Epithelial cell of proximal tubule (primary cell): Measurements from ENCODE around the gene XAF1. TPM values are rescaled to one million over a fixed set of nuclear protein-coding genes. Genes with fewer than 3 reads are reported as not detected.
"Not testable (repeated sequence)": the region's sequence is repeated elsewhere in the genome, so short reads cannot be mapped to it uniquely, and the experiment has no call there.

Experiments used
- DNase-seq: peaks from one replicate; pipeline ENCODE4 v3.0.0-alpha.2; 2011; ENCODE audit warnings: low read depth
- H3K4me3 ChIP-seq: 2 replicates; pipeline ENCODE4 v1.5.1; 2011; ENCODE audit warnings: low read depth, mild to moderate bottlenecking, low read length
- total RNA-seq: library from RNA; depleted of rRNA; stranded (reverse); fragments of >200 nt; gene quantifications from 2 replicates; pipeline ENCODE4 v1.2.3, GENCODE V29; 2015
- TF ChIP-seq, protein P1 (sequence below): conservative IDR thresholded peaks from 2 replicates; pipeline ENCODE4 v1.5.1; 2012; ENCODE audit warnings: low read depth, mild to moderate bottlenecking, low read length

XAF1 gene
- total RNA-seq, 1 donor from 2014 or later = 0.06 TPM

DNA sequence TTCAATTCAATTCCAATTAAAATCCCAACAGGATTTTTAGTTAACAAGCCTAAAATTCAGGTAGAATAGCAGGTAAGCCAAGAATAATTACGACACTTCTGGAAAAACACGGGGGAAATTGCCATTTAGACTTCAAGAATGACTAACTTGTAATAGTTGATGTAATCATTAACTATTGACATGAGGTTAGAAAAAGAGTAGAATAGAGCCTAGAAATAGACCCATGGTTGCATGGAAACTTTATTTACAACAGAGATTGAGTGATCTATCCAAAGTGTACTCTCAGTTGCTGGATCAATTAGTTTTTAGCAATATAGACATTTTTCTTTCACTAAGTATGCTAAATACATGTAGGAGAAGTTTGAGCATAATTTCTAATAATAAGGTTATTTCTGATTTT lies 39.1 kb upstream of the XAF1 start:
- TF ChIP-seq, protein P1, sequence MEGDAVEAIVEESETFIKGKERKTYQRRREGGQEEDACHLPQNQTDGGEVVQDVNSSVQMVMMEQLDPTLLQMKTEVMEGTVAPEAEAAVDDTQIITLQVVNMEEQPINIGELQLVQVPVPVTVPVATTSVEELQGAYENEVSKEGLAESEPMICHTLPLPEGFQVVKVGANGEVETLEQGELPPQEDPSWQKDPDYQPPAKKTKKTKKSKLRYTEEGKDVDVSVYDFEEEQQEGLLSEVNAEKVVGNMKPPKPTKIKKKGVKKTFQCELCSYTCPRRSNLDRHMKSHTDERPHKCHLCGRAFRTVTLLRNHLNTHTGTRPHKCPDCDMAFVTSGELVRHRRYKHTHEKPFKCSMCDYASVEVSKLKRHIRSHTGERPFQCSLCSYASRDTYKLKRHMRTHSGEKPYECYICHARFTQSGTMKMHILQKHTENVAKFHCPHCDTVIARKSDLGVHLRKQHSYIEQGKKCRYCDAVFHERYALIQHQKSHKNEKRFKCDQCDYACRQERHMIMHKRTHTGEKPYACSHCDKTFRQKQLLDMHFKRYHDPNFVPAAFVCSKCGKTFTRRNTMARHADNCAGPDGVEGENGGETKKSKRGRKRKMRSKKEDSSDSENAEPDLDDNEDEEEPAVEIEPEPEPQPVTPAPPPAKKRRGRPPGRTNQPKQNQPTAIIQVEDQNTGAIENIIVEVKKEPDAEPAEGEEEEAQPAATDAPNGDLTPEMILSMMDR = no peak
- H3K4me3 ChIP-seq = no peak overlapping the region
- DNase-seq = no peak

DNA sequence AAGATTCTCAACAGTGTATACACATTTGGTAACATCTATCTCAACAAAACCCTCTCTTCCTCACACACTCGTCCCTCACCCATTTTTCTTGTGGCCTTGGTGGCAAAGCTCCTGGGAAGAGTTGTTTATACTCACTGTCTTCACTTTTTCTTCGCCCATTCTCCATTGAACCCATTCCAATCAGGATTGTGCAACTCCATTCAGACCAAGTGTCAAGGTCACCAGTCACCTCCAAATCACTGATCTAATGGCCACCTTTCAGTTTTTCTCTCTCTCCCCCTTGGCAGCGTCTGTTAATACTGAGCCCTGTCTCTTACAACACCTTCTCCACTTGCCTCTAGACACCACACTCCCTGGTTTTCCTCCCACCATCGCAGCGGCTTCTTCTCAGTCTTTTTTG lies 34.1 kb upstream of the XAF1 start:
- no peak for DNase-seq
- TF ChIP-seq, protein P1 = no peak
- H3K4me3 ChIP-seq = no peak overlapping the region

DNA sequence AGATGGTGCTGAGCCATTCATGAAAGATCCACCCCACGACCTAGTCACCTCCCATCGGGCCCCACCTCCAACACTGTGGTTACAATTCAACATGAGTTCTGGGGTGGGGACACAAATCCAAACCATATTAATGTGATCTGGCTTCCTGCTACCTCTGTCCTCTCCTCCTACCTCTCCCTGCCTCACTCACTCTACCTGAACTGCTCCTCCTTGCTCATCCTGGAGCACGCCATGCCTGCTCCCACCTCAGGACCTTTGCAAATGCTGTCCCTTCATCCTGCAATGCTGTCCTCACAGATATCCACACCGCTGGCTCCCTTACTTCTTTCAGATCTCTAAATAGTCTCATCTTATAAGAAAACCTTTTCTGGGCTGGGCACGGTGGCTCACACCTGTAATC lies 31.8 kb upstream of the XAF1 start:
- TF ChIP-seq, protein P1 = no peak
- no peak overlapping the region for H3K4me3 ChIP-seq

DNA sequence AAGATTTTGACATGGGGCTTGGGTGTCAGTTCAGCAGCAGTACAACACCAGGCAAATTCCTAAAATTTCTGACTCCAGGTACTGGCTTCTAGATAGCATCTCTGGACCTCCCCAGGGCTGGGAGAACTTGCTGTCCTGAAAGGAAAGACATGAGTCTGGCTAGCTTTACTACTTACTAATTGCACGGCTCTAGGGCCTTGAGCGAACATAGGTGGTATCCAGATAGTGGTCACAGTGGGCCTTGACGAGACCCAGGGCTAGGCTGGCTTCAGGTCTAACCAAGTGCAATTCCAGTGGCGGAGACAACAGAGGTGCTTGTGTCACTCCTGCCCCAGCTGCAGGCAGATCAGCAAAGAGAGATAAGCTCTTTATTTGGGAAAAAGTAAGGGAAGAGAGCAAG lies 26.3 kb upstream of the XAF1 start:
- no peak overlapping the region for H3K4me3 ChIP-seq
- TF ChIP-seq, protein P1 = no peak

More for the DNA sequence above, 31.8 kb upstream of the XAF1 start:
- DNase-seq = no peak

DNA sequence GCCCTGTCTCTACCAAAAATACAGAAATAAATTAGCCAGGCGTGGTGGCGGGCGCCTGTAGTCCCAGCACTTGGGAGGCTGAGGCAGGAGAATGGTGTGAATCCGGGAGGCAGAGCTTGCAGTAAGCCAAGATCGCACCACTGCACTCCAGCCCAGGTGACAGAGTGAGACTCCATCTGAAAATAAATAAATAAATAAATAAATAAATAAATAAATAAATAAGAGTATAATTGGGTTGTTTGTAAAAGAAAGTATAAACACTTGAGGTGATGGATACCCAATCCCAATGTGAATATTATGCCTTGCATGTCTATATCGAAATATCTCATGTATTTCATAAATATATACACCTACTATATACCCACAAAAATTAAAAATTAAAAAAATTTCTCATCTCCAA lies 9.2 kb upstream of the XAF1 start:
- not testable (repeated sequence) for H3K4me3 ChIP-seq, DNase-seq

More for the DNA sequence above, 26.3 kb upstream of the XAF1 start:
- DNase-seq = no peak

DNA sequence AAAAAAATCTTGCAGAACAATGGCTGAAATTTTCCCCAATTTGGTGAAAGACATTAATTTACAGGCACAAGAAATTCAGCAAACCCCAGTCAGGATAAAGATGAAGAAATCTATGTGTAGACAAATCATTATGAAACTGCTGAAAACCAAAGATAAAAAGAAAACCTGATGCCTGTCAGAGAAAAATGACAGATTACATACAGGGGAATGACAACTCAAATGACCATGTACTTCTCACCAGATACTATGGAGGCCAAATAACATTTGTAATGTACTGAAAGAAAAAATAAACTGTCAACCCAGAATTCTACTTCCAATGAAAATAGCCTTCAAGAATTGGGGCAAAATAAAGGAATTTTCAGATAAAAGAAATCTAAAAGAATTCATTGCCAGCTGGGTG lies 7.2 kb upstream of the XAF1 start:
- DNase-seq = no peak
- TF ChIP-seq, protein P1 = no peak
- H3K4me3 ChIP-seq = no peak overlapping the region

DNA sequence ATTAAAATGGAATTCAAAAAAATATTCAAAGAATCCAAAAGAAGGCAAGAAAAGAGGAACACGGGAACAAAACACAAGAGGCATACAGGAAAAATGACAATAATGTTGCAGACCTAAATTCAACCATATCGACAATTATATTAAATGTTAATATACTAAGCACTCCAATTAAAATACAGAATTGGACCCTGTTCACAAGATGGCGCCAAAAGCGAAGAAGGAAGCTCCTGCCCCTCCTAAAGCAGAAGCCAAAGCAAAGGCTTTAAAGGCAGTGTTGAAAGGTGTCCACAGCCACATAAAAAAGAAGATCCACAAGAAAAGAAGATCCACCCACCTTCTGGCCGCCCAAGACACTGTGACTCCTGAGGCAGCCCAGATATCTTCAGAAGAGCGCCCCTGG lies 6.3 kb upstream of the XAF1 start:
- H3K4me3 ChIP-seq = no peak overlapping the region
- DNase-seq = no peak
- TF ChIP-seq, protein P1 = peak; percentile 13
